HEK293T (cell line): ENCODE measurements around the gene FAM107B.

Experiments used
- CTCF ChIA-PET: fragments of 350-600 bp; formaldehyde crosslinking; extraction: SDS; loops from one replicate; lab custom pipeline; 2021; ENCODE audit warnings: antibody characterized with exemption, inconsistent platforms; lab: Yijun Ruan, JAX
- POLR2A ChIA-PET: fragments of 350-600 bp; formaldehyde crosslinking; extraction: SDS; loops from one replicate; lab custom pipeline; 2020; ENCODE audit warnings: antibody characterized with exemption, inconsistent platforms; lab: Yijun Ruan, JAX
- DNase-seq: peaks from one replicate; pipeline ENCODE4 v3.0.0; 2012; ENCODE audit warnings: mixed read lengths; ENCODE audit errors: extremely low spot score
- ARNT ChIP-seq: fragments of 450-650 bp; IDR thresholded peaks from 2 replicates; pipeline ENCODE4 v1.6.1; 2017; ENCODE audit warnings: mild to moderate bottlenecking
- BHLHE40 ChIP-seq: fragments of 450-650 bp; IDR thresholded peaks from 2 replicates; pipeline ENCODE4 v1.6.1; 2016; ENCODE audit warnings: mild to moderate bottlenecking, moderate library complexity, borderline replicate concordance
- CTBP1 ChIP-seq: fragments of 450-650 bp; IDR thresholded peaks from 2 replicates; pipeline ENCODE4 v1.6.1; 2016; ENCODE audit warnings: borderline replicate concordance
- ELF4 ChIP-seq: fragments of 450-650 bp; IDR thresholded peaks from 2 replicates; pipeline ENCODE4 v1.6.1; 2017; ENCODE audit warnings: antibody characterized with exemption
- FOXA1 ChIP-seq: fragments of 450-650 bp; IDR thresholded peaks from 2 replicates; pipeline ENCODE4 v1.6.1; 2016; ENCODE audit warnings: mild to moderate bottlenecking
- FOXK2 ChIP-seq: fragments of 450-650 bp; IDR thresholded peaks from 2 replicates; pipeline ENCODE4 v1.6.1; 2016; ENCODE audit warnings: mild to moderate bottlenecking
- FOXM1 ChIP-seq: fragments of 450-650 bp; IDR thresholded peaks from 2 replicates; pipeline ENCODE4 v1.6.1; 2017; ENCODE audit warnings: mild to moderate bottlenecking, borderline replicate concordance
- HDGF ChIP-seq: fragments of 450-650 bp; IDR thresholded peaks from 2 replicates; pipeline ENCODE4 v1.6.1; 2017; ENCODE audit warnings: antibody characterized with exemption, borderline replicate concordance
- L3MBTL2 ChIP-seq: fragments of 450-650 bp; conservative IDR thresholded peaks from 2 replicates; pipeline ENCODE4 v1.6.1; 2016; ENCODE audit warnings: mild to moderate bottlenecking
- LEF1 ChIP-seq: fragments of 450-650 bp; IDR thresholded peaks from 2 replicates; pipeline ENCODE4 v1.6.1; 2017; ENCODE audit warnings: mild to moderate bottlenecking, borderline replicate concordance
- NFRKB ChIP-seq: fragments of 450-650 bp; IDR thresholded peaks from 2 replicates; pipeline ENCODE4 v1.6.1; 2016; ENCODE audit warnings: mild to moderate bottlenecking, moderate library complexity
- SP1 ChIP-seq: fragments of 450-650 bp; IDR thresholded peaks from 2 replicates; pipeline ENCODE4 v1.6.1; 2017
- SUZ12 ChIP-seq: fragments of 450-650 bp; IDR thresholded peaks from 2 replicates; pipeline ENCODE4 v1.6.1; 2016; ENCODE audit warnings: mild to moderate bottlenecking
- TARDBP ChIP-seq: fragments of 450-650 bp; IDR thresholded peaks from 2 replicates; pipeline ENCODE4 v1.6.1; 2016
- ZNF384 ChIP-seq: fragments of 450-650 bp; IDR thresholded peaks from 2 replicates; pipeline ENCODE4 v1.6.1; 2016
- TF ChIP-seq, protein P1 (sequence below): fragments of 450-650 bp; IDR thresholded peaks from 2 replicates; pipeline ENCODE4 v1.6.1; 2016

FAM107B gene

DNA sequence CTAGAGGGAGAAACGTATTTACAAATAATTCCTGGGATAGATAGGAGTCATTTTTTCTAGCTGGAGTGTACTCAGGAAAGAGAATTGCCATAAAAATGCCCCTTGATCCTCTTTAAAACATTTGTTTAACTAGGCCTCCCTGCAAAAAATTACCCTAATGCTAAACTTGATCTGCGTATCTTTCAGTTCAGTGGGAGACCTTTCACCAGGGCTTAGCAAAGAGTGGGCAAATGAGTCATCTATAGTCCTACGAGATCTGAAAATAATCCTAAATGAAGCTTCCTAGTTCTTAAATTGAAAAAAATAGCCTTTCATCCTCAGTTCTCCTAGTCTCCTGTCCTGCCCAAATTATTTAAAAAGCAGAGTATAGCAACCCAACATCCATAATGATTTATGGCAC lies 245.3 kb downstream of the FAM107B start:
- CTCF ChIA-PET = interaction anchor here (1.3 kb wide), 1 partner anchor 8 kb away, joined by 3 read pairs; no protein-coding TSS in a partner anchor
- no peak for DNase-seq
- TF ChIP-seq HDGF = no peak
- TF ChIP-seq, protein P1, sequence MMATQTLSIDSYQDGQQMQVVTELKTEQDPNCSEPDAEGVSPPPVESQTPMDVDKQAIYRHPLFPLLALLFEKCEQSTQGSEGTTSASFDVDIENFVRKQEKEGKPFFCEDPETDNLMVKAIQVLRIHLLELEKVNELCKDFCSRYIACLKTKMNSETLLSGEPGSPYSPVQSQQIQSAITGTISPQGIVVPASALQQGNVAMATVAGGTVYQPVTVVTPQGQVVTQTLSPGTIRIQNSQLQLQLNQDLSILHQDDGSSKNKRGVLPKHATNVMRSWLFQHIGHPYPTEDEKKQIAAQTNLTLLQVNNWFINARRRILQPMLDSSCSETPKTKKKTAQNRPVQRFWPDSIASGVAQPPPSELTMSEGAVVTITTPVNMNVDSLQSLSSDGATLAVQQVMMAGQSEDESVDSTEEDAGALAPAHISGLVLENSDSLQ = no peak
- POLR2A ChIA-PET = no interaction called here

DNA sequence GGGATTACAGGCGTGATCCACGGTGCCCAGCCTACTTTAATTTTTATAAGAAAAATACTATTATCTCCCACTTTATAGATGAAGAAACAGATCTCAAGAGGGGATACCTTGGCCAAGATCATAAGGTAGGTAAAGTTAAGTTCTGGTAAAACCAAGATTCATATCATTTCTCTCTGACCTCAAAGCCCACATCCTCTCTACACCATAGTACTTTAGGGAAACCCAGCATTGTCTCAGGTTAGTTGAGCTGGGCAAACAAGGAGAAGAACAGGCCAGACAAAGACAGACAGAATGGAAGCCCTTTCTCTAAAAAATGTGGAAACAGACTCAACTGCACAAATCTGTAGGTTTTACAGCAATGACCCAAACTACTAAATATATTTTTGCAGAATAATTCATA lies 246.2 kb downstream of the FAM107B start:
- ChIA-PET CTCF (interaction anchor here (1.3 kb wide), 1 partner anchor 9 kb away, joined by 3 read pairs; no protein-coding TSS in a partner anchor), POLR2A (no interaction called here)
- DNase-seq = no peak
- no peak for TF ChIP-seq SP1
- no peak for TF ChIP-seq NFRKB
- no peak for TF ChIP-seq SUZ12
- TF ChIP-seq, protein P1 = no peak
- TF ChIP-seq L3MBTL2 = no peak
- TF ChIP-seq FOXA1 = no peak
- TF ChIP-seq TARDBP = no peak
- no peak for TF ChIP-seq FOXM1

DNA sequence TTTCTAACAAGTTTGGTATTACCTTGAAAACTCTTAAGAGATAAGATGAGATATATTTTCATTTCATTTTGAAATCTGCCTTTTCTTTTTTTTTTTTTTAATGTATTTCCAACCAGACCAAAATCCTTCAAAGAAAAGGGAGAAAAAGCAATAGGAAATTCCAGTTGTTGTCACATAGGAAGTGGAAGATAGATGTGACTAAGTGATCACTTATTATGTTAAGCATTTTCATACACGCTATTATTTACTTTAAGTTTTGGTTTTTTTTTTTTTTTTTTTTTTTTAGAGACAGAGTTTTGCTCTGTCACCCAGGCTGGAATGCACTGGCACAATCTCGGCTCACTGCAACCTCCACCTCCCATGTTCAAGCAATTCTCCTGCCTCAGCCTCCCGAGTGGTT lies 246.8 kb downstream of the FAM107B start:
- DNase-seq = no peak
- TF ChIP-seq SUZ12 (no peak), L3MBTL2 (no peak), TARDBP (no peak), BHLHE40 (no peak), FOXK2 (no peak), SP1 (no peak), ZNF384 (no peak), CTBP1 (no peak), HDGF (no peak), ARNT (no peak), NFRKB (no peak), LEF1 (no peak), FOXA1 (no peak), FOXM1 (no peak)
- CTCF ChIA-PET = no interaction called here
- POLR2A ChIA-PET = no interaction called here

DNA sequence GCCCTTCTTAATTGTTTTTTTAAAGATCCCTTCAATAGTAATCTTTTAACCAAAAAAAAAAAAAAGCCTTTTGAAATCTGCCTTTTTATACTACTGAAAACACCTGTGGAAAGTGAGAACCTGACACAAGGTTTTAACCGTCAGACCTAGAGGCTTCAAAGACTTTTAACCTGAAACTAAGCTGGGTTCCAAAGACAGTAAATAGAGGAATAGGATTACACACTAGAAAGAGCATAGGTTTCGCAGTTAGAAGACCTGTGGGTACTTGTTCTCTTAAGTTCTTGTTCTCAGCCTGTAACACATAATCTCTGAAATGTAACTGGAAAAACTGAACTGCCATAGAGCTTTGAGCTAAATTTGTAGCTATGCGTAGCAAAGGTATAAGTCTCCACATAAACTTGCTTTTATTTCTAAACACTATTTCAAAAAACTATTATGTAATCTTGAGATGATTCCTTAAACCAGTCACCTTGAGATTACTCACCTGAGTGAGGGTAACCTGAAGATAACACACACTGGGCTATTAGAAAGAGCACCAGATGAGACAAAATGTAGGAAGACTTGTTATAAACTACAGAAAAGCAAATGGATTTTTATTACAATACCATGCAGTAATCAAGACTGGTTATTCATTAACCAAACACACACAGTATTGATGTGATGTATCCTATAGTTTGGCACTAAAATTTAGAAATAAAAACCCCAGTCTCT lies 247.4 kb downstream of the FAM107B start:
- CTCF ChIA-PET = no interaction called here
- POLR2A ChIA-PET = no interaction called here

DNA sequence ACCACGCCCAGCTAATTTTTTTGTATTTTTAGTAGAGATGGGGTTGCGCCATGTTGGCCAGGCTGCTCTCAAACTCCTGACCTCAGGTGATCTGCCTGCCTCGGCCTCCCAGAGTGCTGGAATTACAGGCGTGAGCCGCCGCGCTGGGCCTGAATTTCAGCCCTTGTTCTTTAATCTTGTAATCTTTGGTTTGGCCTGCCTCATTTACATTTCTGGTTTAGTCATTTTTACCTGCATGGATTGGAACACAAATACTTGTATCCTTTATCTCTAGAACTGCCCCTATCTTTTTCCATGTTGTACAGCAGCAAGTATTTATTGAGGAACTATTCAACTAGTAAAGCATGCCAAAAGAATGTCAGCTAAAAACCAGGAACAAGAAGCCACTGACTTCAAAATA lies 248.4 kb downstream of the FAM107B start:
- POLR2A ChIA-PET = no interaction called here
- CTCF ChIA-PET = no interaction called here
- TF ChIP-seq ARNT = no peak
- TF ChIP-seq FOXK2 = no peak
- no peak for TF ChIP-seq L3MBTL2
- TF ChIP-seq TARDBP = no peak
- no peak for TF ChIP-seq ELF4
- no peak for TF ChIP-seq NFRKB
- no peak for TF ChIP-seq ZNF384
- no peak for TF ChIP-seq FOXM1
- no peak for TF ChIP-seq SUZ12
- TF ChIP-seq LEF1 = no peak
- TF ChIP-seq FOXA1 = no peak
- no peak for TF ChIP-seq SP1
- TF ChIP-seq CTBP1 = no peak
- TF ChIP-seq, protein P1 = no peak
- no peak for TF ChIP-seq BHLHE40
- TF ChIP-seq HDGF = no peak

More for the DNA sequence above, 247.4 kb downstream of the FAM107B start:
- no peak for DNase-seq
- TF ChIP-seq FOXA1 = no peak
- TF ChIP-seq CTBP1 = no peak
- TF ChIP-seq TARDBP = no peak
- no peak for TF ChIP-seq ARNT
- TF ChIP-seq SUZ12 = no peak
- TF ChIP-seq LEF1 = no peak
- no peak for TF ChIP-seq NFRKB
- TF ChIP-seq L3MBTL2 = no peak
- TF ChIP-seq FOXK2 = no peak
- TF ChIP-seq, protein P1 = no peak
- TF ChIP-seq HDGF = no peak

DNA sequence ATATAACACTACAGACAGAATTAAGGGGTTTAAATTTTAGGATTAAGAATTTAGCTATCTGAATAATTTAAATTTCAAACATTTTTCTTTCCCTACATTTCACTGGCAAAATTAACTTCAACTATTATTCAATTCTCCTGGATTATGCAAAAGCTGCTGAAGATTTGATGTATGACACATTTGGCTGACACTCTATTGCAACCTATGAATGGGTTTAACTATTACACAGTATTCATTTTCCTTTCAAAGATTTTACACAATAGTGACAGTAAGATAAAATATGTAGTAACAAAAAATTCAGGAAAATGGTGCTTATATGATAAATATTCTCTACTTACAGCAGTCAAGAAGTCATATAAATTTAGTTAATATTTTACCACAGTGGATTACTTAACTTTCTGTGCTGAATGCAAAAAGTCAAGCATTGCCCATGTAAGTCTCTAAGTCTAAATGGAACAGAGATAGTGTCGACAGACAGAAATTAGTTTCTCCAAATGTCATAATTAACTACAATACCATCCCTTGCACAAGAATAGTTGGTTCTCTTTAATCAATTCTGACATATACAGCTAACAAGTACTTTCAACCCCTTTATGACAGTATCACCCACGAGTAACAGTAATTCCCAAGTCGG lies 249.9 kb downstream of the FAM107B start:
- ChIA-PET POLR2A (no interaction called here), CTCF (no interaction called here)
- TF ChIP-seq L3MBTL2 = no peak
- TF ChIP-seq FOXA1 = no peak
- no peak for TF ChIP-seq SUZ12
- no peak for TF ChIP-seq FOXK2
- no peak for TF ChIP-seq ZNF384
- TF ChIP-seq HDGF = no peak
- no peak for TF ChIP-seq SP1
- TF ChIP-seq, protein P1 = no peak
- no peak for TF ChIP-seq BHLHE40
- no peak for TF ChIP-seq ARNT
- no peak for TF ChIP-seq LEF1
- TF ChIP-seq FOXM1 = no peak
- no peak for TF ChIP-seq CTBP1
- TF ChIP-seq TARDBP = no peak
- no peak for TF ChIP-seq ELF4
- no peak for TF ChIP-seq NFRKB
- no peak for DNase-seq

More for the DNA sequence above, 248.4 kb downstream of the FAM107B start:
- DNase-seq = no peak
